Ascending aorta (tissue), 2 donors: ENCODE data around the gene EPX. TPM values are rescaled to one million over a fixed set of nuclear protein-coding genes. Genes with fewer than 3 reads are reported as not detected.

Experiments
- DNase-seq, 2 donors: peaks; one replicate each; pipeline ENCODE4 v3.0.0-alpha.2; 2019; ENCODE audit warnings: low spot score in 2 of 2
- H3K27ac ChIP-seq, 2 donors: fragments of 200-600 bp; sonication (generic); one replicate each; pipeline ENCODE4 v1.5.1; 2016 to 2017; ENCODE audit warnings: mild to moderate bottlenecking in 1 of 2
- H3K27me3 ChIP-seq: fragments of 200-600 bp; sonication (generic); one replicate; pipeline ENCODE4 v1.5.1; 2017
- H3K36me3 ChIP-seq, 2 donors: fragments of 200-600 bp; sonication (generic); one replicate each; pipeline ENCODE4 v1.5.1; 2016
- H3K4me1 ChIP-seq, 2 donors: fragments of 200-600 bp; sonication (generic); one replicate each; pipeline ENCODE4 v1.5.1; 2016 to 2017; ENCODE audit warnings: mild to moderate bottlenecking in 1 of 2
- H3K4me3 ChIP-seq, 2 donors: fragments of 200-600 bp; sonication (generic); one replicate each; pipeline ENCODE4 v1.5.1; 2016 to 2017; ENCODE audit warnings: mild to moderate bottlenecking in 1 of 2
- H3K9me3 ChIP-seq, 2 donors: fragments of 200-600 bp; sonication (generic); one replicate each; pipeline ENCODE4 v1.5.1; 2016
- CTCF ChIP-seq, 3 experiments: fragments of 200-600 bp in 2 of 3; fragments of 450-650 bp in 1 of 3; sonication (generic) in 2 of 3; IDR thresholded peaks; one replicate each; pipeline ENCODE4 v1.5.1; 2016 to 2019; ENCODE audit warnings: antibody characterized with exemption in 3 of 3, mild to moderate bottlenecking in 1 of 3, moderate library complexity in 1 of 3
- intact Hi-C: fragments of 100-400 bp; cut with DNase I; formaldehyde crosslinking; loops from one replicate; pipeline ENCODE4 v1.15.1; 2023
- total RNA-seq: library from RNA; depleted of rRNA; stranded (reverse); fragments of >200 nt; gene quantifications from one replicate; pipeline ENCODE4 v1.1.0, GENCODE V29; 2016

Gene EPX
- total RNA-seq, 1 donor from 2014 or later: not detected

- no peak for TF ChIP-seq CTCF (IDR thresholded peaks at IDR 0.05)
- no peaks in the 10 kb centered on the region for H3K27me3 ChIP-seq
- intact Hi-C loops: no loop called here
Observed at GRCh38 chr17:58228679-58229078, 36.2 kb downstream of the EPX start.

GRCh38 chr17:58229384-58229783, 36.9 kb downstream of the EPX start:
- H3K4me1 ChIP-seq: no peaks in the 10 kb centered on the region
- no peaks in the 10 kb centered on the region for H3K9me3 ChIP-seq
- H3K27me3 ChIP-seq: no peaks in the 10 kb centered on the region
- DNase-seq: no peak
- H3K4me3 ChIP-seq: no peak overlapping the region
- H3K36me3 ChIP-seq: no peaks in the 10 kb centered on the region
- intact Hi-C loops: no loop called here
- TF ChIP-seq CTCF (IDR thresholded peaks at IDR 0.05): no peak
- H3K27ac ChIP-seq: no peak overlapping the region

More at GRCh38 chr17:58228679-58229078, 36.2 kb downstream of the EPX start:
- no peak overlapping the region for H3K4me3 ChIP-seq
- H3K36me3 ChIP-seq: no peaks in the 10 kb centered on the region
- H3K9me3 ChIP-seq: no peaks in the 10 kb centered on the region
- H3K4me1 ChIP-seq: no peaks in the 10 kb centered on the region
- H3K27ac ChIP-seq: no peak overlapping the region
- no peak for DNase-seq

GRCh38 chr17:58229881-58230280, 37.4 kb downstream of the EPX start:
- intact Hi-C loops: no loop called here
- no peak for TF ChIP-seq CTCF (IDR thresholded peaks at IDR 0.05)
- no peaks in the 10 kb centered on the region for H3K27me3 ChIP-seq

GRCh38 chr17:58231641-58232040, 39.1 kb downstream of the EPX start:
- DNase-seq: no peak
- intact Hi-C loops: no loop called here
- H3K4me1 ChIP-seq: no peaks in the 10 kb centered on the region
- no peak for TF ChIP-seq CTCF (IDR thresholded peaks at IDR 0.05)
- no peaks in the 10 kb centered on the region for H3K9me3 ChIP-seq
- no peaks in the 10 kb centered on the region for H3K36me3 ChIP-seq
- H3K27ac ChIP-seq: no peak overlapping the region
- H3K4me3 ChIP-seq: no peak overlapping the region
- H3K27me3 ChIP-seq: no peaks in the 10 kb centered on the region

More at GRCh38 chr17:58229881-58230280, 37.4 kb downstream of the EPX start:
- Histone ChIP-seq H3K36me3 (no peaks in the 10 kb centered on the region), H3K4me3 (no peak overlapping the region), H3K9me3 (no peaks in the 10 kb centered on the region), H3K27ac (no peak overlapping the region), H3K4me1 (no peaks in the 10 kb centered on the region)
- DNase-seq: no peak

- intact Hi-C loops: no loop called here
- no peak for TF ChIP-seq CTCF (IDR thresholded peaks at IDR 0.05)
- Histone ChIP-seq H3K9me3 (no peaks in the 10 kb centered on the region), H3K4me1 (no peaks in the 10 kb centered on the region), H3K27ac (no peak overlapping the region), H3K27me3 (no peaks in the 10 kb centered on the region), H3K4me3 (no peak overlapping the region), H3K36me3 (no peaks in the 10 kb centered on the region)
- no peak for DNase-seq
Observed at GRCh38 chr17:58232707-58233156, 40.2 kb downstream of the EPX start.

GRCh38 chr17:58233543-58233942, 41.0 kb downstream of the EPX start:
- intact Hi-C loops: no loop called here
- Histone ChIP-seq H3K27ac (no peak overlapping the region), H3K9me3 (no peaks in the 10 kb centered on the region), H3K27me3 (no peaks in the 10 kb centered on the region), H3K4me1 (no peaks in the 10 kb centered on the region), H3K4me3 (no peak overlapping the region), H3K36me3 (no peaks in the 10 kb centered on the region)
- no peak for TF ChIP-seq CTCF (IDR thresholded peaks at IDR 0.05)
- DNase-seq: no peak
